Activated naive CD4-positive, alpha-beta T cell treated with anti-CD3 and anti-CD28 coated beads for 36 hours (primary cell): Measurements from ENCODE around the gene NAA10. TPM values are rescaled to one million over a fixed set of nuclear protein-coding genes. Genes with fewer than 3 reads are reported as not detected.
A peak's percentile ranks its signal among the peaks of the same experiment; 100 is the strongest.

Experiments
- CTCF ChIA-PET: fragments of 350-600 bp; sonication (Branson Sonifier 250); formaldehyde crosslinking; loops from one replicate; lab custom pipeline; 2021; ENCODE audit warnings: antibody characterized with exemption; lab: Charles Lee
- DNase-seq: peaks from one replicate; pipeline ENCODE4 v3.0.0-alpha.2; 2020
- H3K27ac Mint-ChIP-seq: one replicate; pipeline ENCODE4 v1.8.0; 2021; ENCODE audit warnings: mild to moderate bottlenecking, mixed read lengths
- H3K27me3 Mint-ChIP-seq: one replicate; pipeline ENCODE4 v1.8.0; 2021; ENCODE audit warnings: low read depth, mixed read lengths
- H3K36me3 Mint-ChIP-seq: one replicate; pipeline ENCODE4 v1.8.0; 2021; ENCODE audit warnings: low read depth, mixed read lengths
- H3K4me1 Mint-ChIP-seq: one replicate; pipeline ENCODE4 v1.8.0; 2021; ENCODE audit warnings: low read depth, mixed read lengths
- H3K4me3 Mint-ChIP-seq: one replicate; pipeline ENCODE4 v1.8.0; 2021; ENCODE audit warnings: mild to moderate bottlenecking, moderate library complexity, mixed read lengths
- H3K9me3 Mint-ChIP-seq: one replicate; pipeline ENCODE4 v1.8.0; 2021; ENCODE audit warnings: mixed read lengths
- intact Hi-C: fragments of 100-400 bp; cut with micrococcal nuclease; formaldehyde crosslinking; loops from one replicate; pipeline ENCODE4 v1.15.1; 2023
- total RNA-seq, 2 experiments: library from RNA; stranded (reverse); gene quantifications; one replicate each; pipeline ENCODE4 v1.2.3, GENCODE V29; 2021

The NAA10 gene
- total RNA-seq, 2 experiments from 2014 or later = 120 to 121 TPM

- Mint-ChIP-seq H3K36me3 (peaks cover 5% of the 10 kb centered on the region), H3K9me3 (no peaks in the 10 kb centered on the region), H3K27ac (no peak overlapping the region), H3K4me3 (peak overlapping the region; percentile 81), H3K27me3 (no peaks in the 10 kb centered on the region), H3K4me1 (peaks cover 26% of the 10 kb centered on the region)
- CTCF ChIA-PET = interaction anchor here (0.6 to 5.8 kb wide), 3 partner anchors 19 to 76 kb away, joined by 3 to 82 read pairs (median 5); partner anchors contain the start of gene ARHGAP4
- no peak for DNase-seq
- intact Hi-C loops = no loop called here
Measured at GRCh38 chrX:153944800-153945150, 9.9 kb upstream of the NAA10 start.

- H3K4me3 Mint-ChIP-seq = peak within 1 kb of the TSS; percentile 81
- peaks cover 25% of the 10 kb centered on the region for H3K4me1 Mint-ChIP-seq
- peaks cover 5% of the 10 kb centered on the region for H3K36me3 Mint-ChIP-seq
- DNase-seq = peak; percentile 59
- no peaks in the 10 kb centered on the region for H3K27me3 Mint-ChIP-seq
- intact Hi-C loops = no loop called here
- H3K9me3 Mint-ChIP-seq = no peaks in the 10 kb centered on the region
- CTCF ChIA-PET = interaction anchor here (5.8 kb wide), 1 partner anchor 19 kb away, joined by 82 read pairs; the partner anchor contains the start of gene ARHGAP4
- H3K27ac Mint-ChIP-seq = peak within 1 kb of the TSS; percentile 63
Measured at GRCh38 chrX:153944140-153944799, 9.4 kb upstream of the NAA10 start, which contains the start of gene RENBP. Gene RENBP (minus strand): TSS chrX:153944643. CDS start chrX:153944610, 33 bp downstream.

GRCh38 chrX:153941336-153942252, 6.8 kb upstream of the NAA10 start:
- DNase-seq = no peak
- intact Hi-C loops = no loop called here
- no peaks in the 10 kb centered on the region for H3K27me3 Mint-ChIP-seq
- H3K27ac Mint-ChIP-seq = peak overlapping the region; percentile 79
- peaks cover 20% of the 10 kb centered on the region for H3K4me1 Mint-ChIP-seq
- H3K4me3 Mint-ChIP-seq = peak overlapping the region; percentile 72
- H3K36me3 Mint-ChIP-seq = peaks cover 1% of the 10 kb centered on the region
- no peaks in the 10 kb centered on the region for H3K9me3 Mint-ChIP-seq
- CTCF ChIA-PET = interaction anchor here (1.0 kb wide), 1 partner anchor 15 kb away, joined by 3 read pairs; no protein-coding TSS in a partner anchor

GRCh38 chrX:153939573-153939972, 4.7 kb upstream of the NAA10 start:
- CTCF ChIA-PET = interaction anchor here (1.0 to 1.2 kb wide), 2 partner anchors 9 to 12 kb away, joined by 3 to 5 read pairs; no protein-coding TSS in a partner anchor
- no peak for DNase-seq
- Mint-ChIP-seq H3K36me3 (peaks cover 1% of the 10 kb centered on the region), H3K4me1 (peaks cover 24% of the 10 kb centered on the region), H3K9me3 (no peaks in the 10 kb centered on the region), H3K27me3 (no peaks in the 10 kb centered on the region), H3K27ac (no peak overlapping the region), H3K4me3 (no peak overlapping the region)
- intact Hi-C loops = no loop called here

- Mint-ChIP-seq H3K27me3 (no peaks in the 10 kb centered on the region), H3K4me3 (no peak overlapping the region), H3K27ac (peak overlapping the region; percentile 56), H3K36me3 (peaks cover 1% of the 10 kb centered on the region), H3K9me3 (no peaks in the 10 kb centered on the region), H3K4me1 (peaks cover 25% of the 10 kb centered on the region)
- CTCF ChIA-PET = interaction anchor here (2.0 kb wide), 1 partner anchor 9 kb away, joined by 6 read pairs; no protein-coding TSS in a partner anchor
- DNase-seq = no peak
- intact Hi-C loops = no loop called here
Measured at GRCh38 chrX:153938226-153938786, 3.5 kb upstream of the NAA10 start.

- no peak for DNase-seq
- Mint-ChIP-seq H3K27me3 (no peaks in the 10 kb centered on the region), H3K9me3 (no peaks in the 10 kb centered on the region), H3K4me1 (peaks cover 28% of the 10 kb centered on the region), H3K4me3 (no peak overlapping the region), H3K36me3 (peaks cover 1% of the 10 kb centered on the region), H3K27ac (no peak overlapping the region)
- intact Hi-C loops = no loop called here
- CTCF ChIA-PET = interaction anchor here (0.6 to 2.0 kb wide), 3 partner anchors 10 to 14 kb away, joined by 3 to 6 read pairs (median 5); no protein-coding TSS in a partner anchor
Measured at GRCh38 chrX:153937056-153937455, 2.2 kb upstream of the NAA10 start.

- DNase-seq = no peak
- Mint-ChIP-seq H3K4me3 (peak overlapping the region; percentile 65), H3K36me3 (peaks cover 10% of the 10 kb centered on the region), H3K9me3 (no peaks in the 10 kb centered on the region), H3K27me3 (no peaks in the 10 kb centered on the region), H3K27ac (no peak overlapping the region), H3K4me1 (peaks cover 37% of the 10 kb centered on the region)
- intact Hi-C loops = loop anchor here (1.0 kb wide), 2 partner anchors 8 kb away; no protein-coding TSS in a partner anchor
- CTCF ChIA-PET = interaction anchor here (1.9 kb wide), 1 partner anchor 12 kb away, joined by 5 read pairs; no protein-coding TSS in a partner anchor
Measured at GRCh38 chrX:153935326-153935851, 552 bp upstream of the NAA10 start.

- Mint-ChIP-seq H3K27ac (peak overlapping the region; percentile 69), H3K9me3 (no peaks in the 10 kb centered on the region), H3K4me1 (peaks cover 37% of the 10 kb centered on the region), H3K4me3 (peak overlapping the region; percentile 80), H3K27me3 (no peaks in the 10 kb centered on the region), H3K36me3 (peaks cover 10% of the 10 kb centered on the region)
- intact Hi-C loops = no loop called here
- CTCF ChIA-PET = interaction anchor here (1.1 to 1.9 kb wide), 2 partner anchors 12 to 13 kb away, joined by 3 to 5 read pairs; no protein-coding TSS in a partner anchor
- DNase-seq = no peak
Measured at GRCh38 chrX:153934148-153934761, 582 bp downstream of the NAA10 start.

- peak overlapping the region; percentile 69 for H3K27ac Mint-ChIP-seq
- CTCF ChIA-PET = interaction anchor here (1.1 to 1.9 kb wide), 3 partner anchors 9 to 14 kb away, joined by 3 to 5 read pairs (median 5); no protein-coding TSS in a partner anchor
- H3K4me1 Mint-ChIP-seq = peaks cover 42% of the 10 kb centered on the region
- peaks cover 10% of the 10 kb centered on the region for H3K36me3 Mint-ChIP-seq
- H3K27me3 Mint-ChIP-seq = no peaks in the 10 kb centered on the region
- intact Hi-C loops = no loop called here
- DNase-seq = no peak
- H3K9me3 Mint-ChIP-seq = no peaks in the 10 kb centered on the region
- peak overlapping the region; percentile 80 for H3K4me3 Mint-ChIP-seq
Measured at GRCh38 chrX:153933748-153934147, 1.1 kb downstream of the NAA10 start.

GRCh38 chrX:153932220-153932915, 2.5 kb downstream of the NAA10 start:
- Mint-ChIP-seq H3K4me1 (peaks cover 35% of the 10 kb centered on the region), H3K36me3 (peaks cover 13% of the 10 kb centered on the region), H3K27ac (no peak overlapping the region), H3K27me3 (no peaks in the 10 kb centered on the region), H3K9me3 (no peaks in the 10 kb centered on the region), H3K4me3 (no peak overlapping the region)
- intact Hi-C loops = no loop called here
- CTCF ChIA-PET = interaction anchor here (0.6 to 1.4 kb wide), 6 partner anchors 8 to 169 kb away, joined by 3 to 5 read pairs (median 4); partner anchors contain the start of gene PLXNB3
- no peak for DNase-seq

- Mint-ChIP-seq H3K27me3 (no peaks in the 10 kb centered on the region), H3K4me3 (no peak overlapping the region), H3K36me3 (peaks cover 13% of the 10 kb centered on the region), H3K27ac (no peak overlapping the region), H3K9me3 (no peaks in the 10 kb centered on the region), H3K4me1 (peaks cover 35% of the 10 kb centered on the region)
- no peak for DNase-seq
- CTCF ChIA-PET = interaction anchor here (0.9 to 1.3 kb wide), 4 partner anchors 9 to 168 kb away, joined by 3 to 4 read pairs (median 4); partner anchors contain the start of gene PLXNB3
- intact Hi-C loops = no loop called here
Measured at GRCh38 chrX:153931748-153932147, 3.1 kb downstream of the NAA10 start.
